HEK293 (cell line): ENCODE data around the gene UGT1A10.

Experiments
- CTCF ChIP-seq: fragments of 450-650 bp; formaldehyde crosslinking; IDR thresholded peaks from 2 replicates; pipeline ENCODE4 v1.5.1; 2016; ENCODE audit warnings: missing biosample characterization, missing genetic modification characterization
- EGR2 ChIP-seq: fragments of 450-650 bp; formaldehyde crosslinking; IDR thresholded peaks from 2 replicates; pipeline ENCODE4 v1.5.1; 2016; ENCODE audit warnings: low read depth, missing biosample characterization, missing genetic modification characterization
- MYNN ChIP-seq: fragments of 450-650 bp; formaldehyde crosslinking; IDR thresholded peaks from 2 replicates; pipeline ENCODE4 v1.5.1; 2016; ENCODE audit warnings: missing biosample characterization, missing genetic modification characterization, borderline replicate concordance
- YY1 ChIP-seq: fragments of 450-650 bp; formaldehyde crosslinking; IDR thresholded peaks from 2 replicates; pipeline ENCODE4 v1.5.1; 2018; ENCODE audit warnings: missing biosample characterization, missing genetic modification characterization
- ZNF132 ChIP-seq: fragments of 450-650 bp; formaldehyde crosslinking; IDR thresholded peaks from 2 replicates; pipeline ENCODE4 v1.5.1; 2017; ENCODE audit warnings: missing biosample characterization, missing genetic modification characterization, borderline replicate concordance
- ZNF146 ChIP-seq: fragments of 450-650 bp; formaldehyde crosslinking; IDR thresholded peaks from 2 replicates; pipeline ENCODE4 v1.5.1; 2016; ENCODE audit warnings: missing biosample characterization, missing genetic modification characterization
- ZNF416 ChIP-seq: fragments of 450-650 bp; formaldehyde crosslinking; IDR thresholded peaks from 2 replicates; pipeline ENCODE4 v1.5.1; 2016; ENCODE audit warnings: missing biosample characterization, missing genetic modification characterization
- TF ChIP-seq, protein P1 (sequence below): fragments of 450-650 bp; formaldehyde crosslinking; IDR thresholded peaks from 2 replicates; pipeline ENCODE4 v1.5.1; 2016; ENCODE audit warnings: missing biosample characterization, missing genetic modification characterization
- TF ChIP-seq, protein P2 (sequence below): fragments of 450-650 bp; formaldehyde crosslinking; optimal IDR thresholded peaks from 2 replicates; pipeline ENCODE3; 2016; ENCODE audit warnings: missing biosample characterization, mild to moderate bottlenecking, missing genetic modification characterization

DNA sequence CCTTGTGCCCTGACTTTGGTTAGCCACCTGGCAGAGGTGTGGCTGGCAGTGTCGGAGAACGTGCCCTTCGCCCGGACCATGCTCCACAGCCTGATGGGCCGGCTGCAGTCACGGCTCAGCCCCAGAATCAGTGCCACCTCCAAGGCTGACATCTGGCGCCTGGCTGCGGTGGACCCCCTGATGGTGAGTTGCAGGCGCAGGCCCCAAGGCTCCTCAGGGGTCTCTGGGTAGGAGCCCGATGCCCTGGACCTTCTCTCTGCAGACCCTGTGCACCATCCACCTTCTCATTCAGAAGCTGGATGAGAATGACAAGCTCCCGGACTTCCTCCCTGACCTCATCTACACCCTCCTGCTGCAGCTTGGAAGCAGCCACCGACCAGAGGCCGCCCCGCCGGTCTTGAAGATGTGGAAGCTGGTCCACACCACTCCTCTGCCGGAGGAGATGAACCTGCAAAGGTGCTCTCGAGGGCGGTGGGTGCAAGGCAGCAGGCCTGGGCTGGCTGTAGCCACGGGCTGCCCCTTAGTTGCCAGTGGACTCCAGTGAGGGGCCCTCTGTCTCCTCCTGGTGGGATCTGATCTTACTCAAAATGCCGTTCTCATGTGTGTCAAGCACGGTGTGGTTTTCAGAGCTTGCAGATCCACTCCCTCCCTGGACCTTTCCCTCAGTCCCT is 186.0 kb downstream of the UGT1A10 start:
- TF ChIP-seq CTCF (tag by site-specific recombination) (no peak), ZNF132 (tag by site-specific recombination) (no peak), ZNF416 (tag by site-specific recombination) (no peak), ZNF146 (tag by site-specific recombination) (no peak), EGR2 (no peak), MYNN (tag by site-specific recombination) (no peak), YY1 (no peak)
- TF ChIP-seq, protein P1, sequence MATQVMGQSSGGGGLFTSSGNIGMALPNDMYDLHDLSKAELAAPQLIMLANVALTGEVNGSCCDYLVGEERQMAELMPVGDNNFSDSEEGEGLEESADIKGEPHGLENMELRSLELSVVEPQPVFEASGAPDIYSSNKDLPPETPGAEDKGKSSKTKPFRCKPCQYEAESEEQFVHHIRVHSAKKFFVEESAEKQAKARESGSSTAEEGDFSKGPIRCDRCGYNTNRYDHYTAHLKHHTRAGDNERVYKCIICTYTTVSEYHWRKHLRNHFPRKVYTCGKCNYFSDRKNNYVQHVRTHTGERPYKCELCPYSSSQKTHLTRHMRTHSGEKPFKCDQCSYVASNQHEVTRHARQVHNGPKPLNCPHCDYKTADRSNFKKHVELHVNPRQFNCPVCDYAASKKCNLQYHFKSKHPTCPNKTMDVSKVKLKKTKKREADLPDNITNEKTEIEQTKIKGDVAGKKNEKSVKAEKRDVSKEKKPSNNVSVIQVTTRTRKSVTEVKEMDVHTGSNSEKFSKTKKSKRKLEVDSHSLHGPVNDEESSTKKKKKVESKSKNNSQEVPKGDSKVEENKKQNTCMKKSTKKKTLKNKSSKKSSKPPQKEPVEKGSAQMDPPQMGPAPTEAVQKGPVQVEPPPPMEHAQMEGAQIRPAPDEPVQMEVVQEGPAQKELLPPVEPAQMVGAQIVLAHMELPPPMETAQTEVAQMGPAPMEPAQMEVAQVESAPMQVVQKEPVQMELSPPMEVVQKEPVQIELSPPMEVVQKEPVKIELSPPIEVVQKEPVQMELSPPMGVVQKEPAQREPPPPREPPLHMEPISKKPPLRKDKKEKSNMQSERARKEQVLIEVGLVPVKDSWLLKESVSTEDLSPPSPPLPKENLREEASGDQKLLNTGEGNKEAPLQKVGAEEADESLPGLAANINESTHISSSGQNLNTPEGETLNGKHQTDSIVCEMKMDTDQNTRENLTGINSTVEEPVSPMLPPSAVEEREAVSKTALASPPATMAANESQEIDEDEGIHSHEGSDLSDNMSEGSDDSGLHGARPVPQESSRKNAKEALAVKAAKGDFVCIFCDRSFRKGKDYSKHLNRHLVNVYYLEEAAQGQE (tag by site-specific recombination), result no peak
- TF ChIP-seq, protein P2, sequence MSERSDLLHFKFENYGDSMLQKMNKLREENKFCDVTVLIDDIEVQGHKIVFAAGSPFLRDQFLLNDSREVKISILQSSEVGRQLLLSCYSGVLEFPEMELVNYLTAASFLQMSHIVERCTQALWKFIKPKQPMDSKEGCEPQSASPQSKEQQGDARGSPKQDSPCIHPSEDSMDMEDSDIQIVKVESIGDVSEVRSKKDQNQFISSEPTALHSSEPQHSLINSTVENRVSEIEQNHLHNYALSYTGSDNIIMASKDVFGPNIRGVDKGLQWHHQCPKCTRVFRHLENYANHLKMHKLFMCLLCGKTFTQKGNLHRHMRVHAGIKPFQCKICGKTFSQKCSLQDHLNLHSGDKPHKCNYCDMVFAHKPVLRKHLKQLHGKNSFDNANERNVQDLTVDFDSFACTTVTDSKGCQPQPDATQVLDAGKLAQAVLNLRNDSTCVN, result no peak
